Erythroblast (primary cell): ENCODE data around the gene PYHIN1.

ENCODE experiments used
- GATA1 ChIP-seq: IDR thresholded peaks from 2 replicates; pipeline ENCODE4 v1.6.1; 2011; ENCODE audit warnings: low read depth, mild to moderate bottlenecking, control low read depth, low read length, moderate library complexity
- POLR2A ChIP-seq: IDR thresholded peaks from 2 replicates; pipeline ENCODE4 v1.6.1; 2011; ENCODE audit warnings: mild to moderate bottlenecking, low read length

DNA sequence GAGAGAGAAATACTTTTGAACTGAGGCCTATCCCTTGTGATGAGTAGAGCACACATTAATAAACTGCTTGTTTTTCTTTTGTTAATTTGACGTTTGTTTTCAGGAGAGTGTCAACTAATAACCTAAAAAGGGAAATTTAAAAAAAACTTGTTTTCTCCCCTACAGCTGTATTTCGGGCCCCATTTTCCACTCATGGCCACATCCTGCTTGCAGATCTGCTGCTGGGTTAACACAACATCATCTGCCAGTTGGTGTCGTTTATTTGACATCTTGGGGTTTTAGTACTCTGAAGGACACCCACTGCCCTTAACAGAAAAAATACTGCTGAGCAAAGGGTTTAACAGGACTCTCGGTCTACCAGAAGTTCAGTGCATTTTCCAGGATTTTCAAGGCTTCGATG, 848 bp upstream of the PYHIN1 start:
- TF ChIP-seq POLR2A (no peak), GATA1 (no peak)
